Vein endothelial cell (primary cell): Measurements from ENCODE around the gene ELOA2. TPM values are rescaled to one million over a fixed set of nuclear protein-coding genes. Genes with fewer than 3 reads are reported as not detected.

Experiments
- total RNA-seq: library from RNA; depleted of rRNA; stranded (reverse); fragments of >200 nt; gene quantifications from 2 replicates; pipeline ENCODE4 v1.2.3, GENCODE V29; 2012

ELOA2 gene
- not detected in 2 replicates for total RNA-seq

GRCh38 chr18:47035156-47035671 lies at the start of gene ELOA2:
Gene ELOA2, minus strand, starts transcription at chr18:47035621. Its CDS starts 357 bp downstream, at chr18:47035264.

Other genes with a start within 250 kb of the ELOA2 start
- gene PIAS2, start 118.1 kb downstream of the ELOA2 start, total RNA-seq: 21.9 and 33.1 TPM in 2 replicates
- 0.86 and 0.98 TPM in 2 replicates for gene KATNAL2, start 118.0 kb downstream of the ELOA2 start, total RNA-seq
- 8.2 and 9.6 TPM in 2 replicates for gene HDHD2, start 114.9 kb upstream of the ELOA2 start, total RNA-seq
- 19.6 and 22.9 TPM in 2 replicates for gene IER3IP1, start 140.7 kb upstream of the ELOA2 start, total RNA-seq
- gene SKOR2, start 216.0 kb upstream of the ELOA2 start, total RNA-seq: not detected in 2 replicates